ENCODE data around the gene PRUNE1.
A peak's percentile ranks its signal among the peaks of the same experiment; 100 is the strongest.

PRUNE1 gene

GRCh38 chr1:151007853-151008243 lies 401 bp upstream of the PRUNE1 start:
- DNase-seq (ENCODE audit: insufficient read length, low spot score), result no peak
- no peak for TF ChIP-seq CTCF (IDR thresholded peaks at IDR 0.05; ENCODE audit: insufficient read depth, missing control alignments)
- peak; percentile 29 for FAIRE-seq

DNA sequence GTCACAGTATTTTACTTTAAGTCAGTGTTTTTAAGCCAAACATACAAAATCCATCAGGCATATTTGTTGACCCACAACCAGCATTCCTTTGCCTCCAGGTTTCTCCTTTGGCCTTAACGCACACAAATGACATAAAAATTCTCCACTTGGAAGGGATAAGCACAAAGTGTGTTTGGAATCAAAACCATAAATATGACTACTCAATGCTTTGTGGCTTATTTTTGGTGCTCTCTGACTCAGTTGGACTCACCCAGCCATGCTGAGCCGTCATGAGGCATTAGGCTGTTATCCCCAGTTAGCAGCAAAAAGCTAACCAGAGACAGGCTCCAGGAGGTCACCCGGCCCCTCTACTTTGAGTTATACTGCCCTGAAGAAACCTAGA lies 948 bp downstream of the PRUNE1 start:
- DNase-seq (ENCODE audit: insufficient read length, low spot score) (no peak), FAIRE-seq (no peak)
- TF ChIP-seq CTCF (IDR thresholded peaks at IDR 0.05; ENCODE audit: insufficient read depth, missing control alignments), result no peak

- no peak for TF ChIP-seq CTCF (IDR thresholded peaks at IDR 0.05; ENCODE audit: insufficient read depth, missing control alignments)
- DNase-seq (ENCODE audit: insufficient read length, low spot score), result no peak
- no peak for FAIRE-seq
Measured at GRCh38 chr1:151009674-151010345, 1.6 kb downstream of the PRUNE1 start.

DNA sequence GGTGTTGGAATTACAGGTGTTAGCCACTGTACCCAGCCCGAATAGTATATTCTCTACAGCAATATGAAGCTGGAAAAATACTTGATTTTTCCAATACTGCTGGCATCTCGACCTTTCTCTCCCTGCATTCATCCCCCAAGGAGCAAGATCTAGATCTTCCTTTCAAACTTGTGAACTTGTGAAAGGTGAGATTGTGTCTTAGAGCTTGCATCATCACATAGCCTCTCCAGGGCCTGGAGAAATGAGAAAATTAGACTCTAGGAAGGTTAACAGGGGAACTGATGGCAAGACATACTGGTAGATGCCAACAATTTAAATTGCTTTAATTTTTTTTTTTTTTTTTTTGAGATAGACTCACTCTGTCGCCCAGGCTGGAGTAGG lies 2.1 kb downstream of the PRUNE1 start:
- TF ChIP-seq CTCF (IDR thresholded peaks at IDR 0.05; ENCODE audit: insufficient read depth, missing control alignments), result no peak
- DNase-seq (ENCODE audit: insufficient read length, low spot score) (no peak), FAIRE-seq (no peak)

DNA sequence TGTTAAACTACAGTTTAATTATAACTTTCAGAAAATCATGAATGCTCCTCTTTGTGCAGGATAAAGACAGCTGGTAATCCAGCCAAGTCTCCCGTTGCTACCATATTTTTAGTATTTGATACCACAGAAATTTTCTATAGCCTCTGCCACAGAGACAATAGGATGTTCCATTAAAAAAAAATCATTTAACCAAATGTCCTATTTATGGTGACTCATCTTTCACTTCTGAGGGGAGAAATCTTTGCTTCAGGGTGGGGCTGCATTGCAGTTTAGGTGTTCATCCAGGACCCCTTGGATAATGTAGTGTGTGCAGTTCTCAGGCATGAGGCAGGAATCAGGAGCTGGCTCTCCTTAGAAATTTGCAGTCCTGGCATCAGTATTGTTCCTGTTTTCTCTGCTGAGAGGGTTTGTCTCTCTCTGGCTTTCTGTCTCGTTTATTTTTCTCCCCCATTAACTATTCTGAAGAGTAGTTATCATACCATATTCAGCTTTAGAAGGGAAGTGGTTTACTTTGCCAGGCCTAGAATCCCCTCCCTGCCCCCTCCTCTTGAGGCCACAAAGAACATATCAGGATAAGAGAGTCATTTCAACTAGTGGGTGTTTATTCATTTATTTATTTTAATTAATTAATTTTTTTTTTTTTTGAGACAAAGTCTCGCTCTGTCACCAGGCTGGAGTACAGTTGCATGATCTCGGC lies 3.1 kb downstream of the PRUNE1 start:
- no peak for TF ChIP-seq CTCF (IDR thresholded peaks at IDR 0.05; ENCODE audit: insufficient read depth, missing control alignments)
- no peak for FAIRE-seq
- no peak for DNase-seq (ENCODE audit: insufficient read length, low spot score)

DNA sequence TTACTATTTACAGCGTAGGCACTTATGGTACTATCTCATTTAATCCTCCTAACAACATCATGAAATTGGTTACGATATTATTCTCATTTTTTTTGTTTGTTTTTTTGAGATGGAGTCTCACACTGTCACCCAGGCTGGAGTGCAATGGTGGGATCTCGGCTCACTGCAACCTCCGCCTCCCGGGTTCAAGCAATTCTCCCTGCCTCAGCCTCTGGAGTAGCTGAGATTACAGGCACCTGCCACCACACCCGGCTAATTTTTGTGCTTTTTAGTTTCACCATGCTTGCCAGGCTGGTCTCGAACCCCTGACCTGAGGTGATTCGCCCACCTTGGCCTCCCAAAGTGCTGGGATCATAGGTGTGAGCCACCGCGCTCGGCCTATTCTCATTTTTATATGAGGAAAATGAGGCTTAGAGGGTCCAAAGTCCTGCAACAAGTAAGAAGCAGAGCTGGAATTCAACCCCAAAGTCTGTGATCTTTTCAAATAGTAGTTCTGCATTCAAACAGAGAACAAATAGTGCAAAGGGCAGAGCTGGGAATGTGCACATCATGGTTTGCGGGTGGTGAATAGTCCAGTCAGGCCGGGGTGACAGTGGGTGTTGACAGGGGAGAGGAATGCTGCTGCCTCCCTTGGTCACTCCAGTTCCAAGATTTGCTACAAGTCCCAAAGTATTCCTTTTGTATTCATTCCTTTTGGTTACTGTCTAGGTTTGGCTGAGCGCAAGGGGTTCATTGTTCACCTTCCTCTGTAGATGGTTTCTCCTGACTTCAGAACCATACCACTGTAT lies 4.6 kb downstream of the PRUNE1 start:
- no peak for TF ChIP-seq CTCF (IDR thresholded peaks at IDR 0.05; ENCODE audit: insufficient read depth, missing control alignments)
- DNase-seq (ENCODE audit: insufficient read length, low spot score) (no peak), FAIRE-seq (no peak)

Data from D721Med (cell line).